Coronary artery (tissue), 2 donors: ENCODE measurements around the gene ESF1.

Experiments used
- DNase-seq: peaks from one replicate; pipeline ENCODE4 v3.0.0-alpha.2; 2017; ENCODE audit warnings: low spot score
- H3K27ac ChIP-seq, 2 donors: fragments of 200-600 bp; sonication (generic); one replicate each; pipeline ENCODE4 v1.5.1; 2016 to 2019
- H3K4me3 ChIP-seq: fragments of 200-600 bp; sonication (generic); 2 replicates; pipeline ENCODE4 v1.5.1; 2016; ENCODE audit warnings: mild to moderate bottlenecking, moderate library complexity
- TF ChIP-seq, protein P1 (sequence below): fragments of 200-600 bp; sonication (generic); IDR thresholded peaks from one replicate; pipeline ENCODE4 v1.5.1; 2019; ENCODE audit warnings: antibody characterized with exemption

The ESF1 gene

DNA sequence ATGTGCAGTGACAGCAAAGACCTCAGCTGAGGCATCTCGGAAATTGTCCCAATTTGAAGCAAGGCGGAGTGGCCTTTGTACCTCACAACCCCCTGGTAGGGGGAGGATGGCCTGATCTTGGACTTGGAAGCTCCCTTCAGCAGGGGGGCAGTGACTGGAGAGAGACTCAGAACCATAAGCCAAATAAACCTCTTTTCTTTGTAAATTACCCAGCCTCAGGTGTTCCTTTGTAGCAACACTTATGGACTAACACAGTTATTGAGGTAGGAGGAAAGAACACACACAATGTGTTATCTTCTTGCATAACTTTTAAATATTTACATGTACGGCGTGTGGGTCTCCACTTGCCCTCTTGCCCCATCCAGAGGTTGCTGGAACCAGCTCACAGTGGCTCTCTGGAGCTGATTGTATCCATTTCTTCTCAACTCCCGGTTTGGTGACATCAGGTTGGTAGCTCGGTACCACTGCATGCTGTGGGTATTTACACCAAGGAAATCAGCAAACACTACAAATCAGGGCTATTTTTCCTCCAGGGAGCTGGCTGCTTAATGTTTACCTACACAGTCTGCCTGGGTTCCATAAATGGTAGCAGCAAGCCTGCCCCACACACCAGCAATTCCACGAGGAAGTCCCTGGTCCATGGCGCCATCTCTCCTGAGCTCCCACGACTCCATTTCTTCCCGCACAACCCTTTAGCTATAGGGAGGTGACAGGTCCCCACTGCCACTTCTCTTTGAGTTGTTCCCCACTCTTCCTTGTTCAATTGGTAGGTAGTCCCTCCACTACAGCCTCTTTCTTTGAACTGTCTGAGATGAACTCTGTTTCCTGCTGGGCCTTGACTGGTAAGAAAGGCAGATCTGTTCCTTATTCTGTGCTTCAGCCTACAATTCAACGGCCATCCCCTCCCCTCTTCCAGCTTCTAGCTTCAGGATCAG lies 91.7 kb downstream of the ESF1 start:
- DNase-seq: no peak
- H3K27ac ChIP-seq: no peak overlapping the region
- TF ChIP-seq, protein P1, sequence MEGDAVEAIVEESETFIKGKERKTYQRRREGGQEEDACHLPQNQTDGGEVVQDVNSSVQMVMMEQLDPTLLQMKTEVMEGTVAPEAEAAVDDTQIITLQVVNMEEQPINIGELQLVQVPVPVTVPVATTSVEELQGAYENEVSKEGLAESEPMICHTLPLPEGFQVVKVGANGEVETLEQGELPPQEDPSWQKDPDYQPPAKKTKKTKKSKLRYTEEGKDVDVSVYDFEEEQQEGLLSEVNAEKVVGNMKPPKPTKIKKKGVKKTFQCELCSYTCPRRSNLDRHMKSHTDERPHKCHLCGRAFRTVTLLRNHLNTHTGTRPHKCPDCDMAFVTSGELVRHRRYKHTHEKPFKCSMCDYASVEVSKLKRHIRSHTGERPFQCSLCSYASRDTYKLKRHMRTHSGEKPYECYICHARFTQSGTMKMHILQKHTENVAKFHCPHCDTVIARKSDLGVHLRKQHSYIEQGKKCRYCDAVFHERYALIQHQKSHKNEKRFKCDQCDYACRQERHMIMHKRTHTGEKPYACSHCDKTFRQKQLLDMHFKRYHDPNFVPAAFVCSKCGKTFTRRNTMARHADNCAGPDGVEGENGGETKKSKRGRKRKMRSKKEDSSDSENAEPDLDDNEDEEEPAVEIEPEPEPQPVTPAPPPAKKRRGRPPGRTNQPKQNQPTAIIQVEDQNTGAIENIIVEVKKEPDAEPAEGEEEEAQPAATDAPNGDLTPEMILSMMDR: no peak
- no peak overlapping the region for H3K4me3 ChIP-seq

- DNase-seq: no peak
- Histone ChIP-seq H3K4me3 (no peak overlapping the region), H3K27ac (peak overlapping the region in 1 of 2 donors; percentile 48)
- TF ChIP-seq, protein P1: no peak
These were observed 93.8 kb downstream of the ESF1 start for GRCh38 chr20:13690943-13691342.

DNA sequence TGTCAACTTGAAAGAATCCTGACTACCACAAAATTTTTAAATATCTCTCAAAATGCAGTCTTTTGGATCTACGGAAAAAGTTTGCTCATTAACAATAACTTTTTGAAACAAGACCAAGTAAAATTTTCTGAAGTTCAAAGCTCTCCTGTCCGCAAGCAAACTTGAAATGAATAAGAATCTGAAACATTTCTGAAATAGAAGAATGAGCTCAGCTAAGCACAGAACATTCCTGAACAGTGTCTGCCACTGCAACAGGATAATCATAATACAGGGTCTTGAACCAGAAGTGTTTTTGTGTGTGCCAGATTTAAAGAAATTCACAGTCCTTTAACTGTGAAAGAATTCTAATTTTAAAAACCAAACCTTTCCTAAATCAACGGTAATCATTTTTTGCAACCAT lies 96.9 kb downstream of the ESF1 start:
- TF ChIP-seq, protein P1: no peak
- Histone ChIP-seq H3K27ac (peak overlapping the region; percentile 19 to 28), H3K4me3 (no peak overlapping the region)
- DNase-seq: no peak

DNA sequence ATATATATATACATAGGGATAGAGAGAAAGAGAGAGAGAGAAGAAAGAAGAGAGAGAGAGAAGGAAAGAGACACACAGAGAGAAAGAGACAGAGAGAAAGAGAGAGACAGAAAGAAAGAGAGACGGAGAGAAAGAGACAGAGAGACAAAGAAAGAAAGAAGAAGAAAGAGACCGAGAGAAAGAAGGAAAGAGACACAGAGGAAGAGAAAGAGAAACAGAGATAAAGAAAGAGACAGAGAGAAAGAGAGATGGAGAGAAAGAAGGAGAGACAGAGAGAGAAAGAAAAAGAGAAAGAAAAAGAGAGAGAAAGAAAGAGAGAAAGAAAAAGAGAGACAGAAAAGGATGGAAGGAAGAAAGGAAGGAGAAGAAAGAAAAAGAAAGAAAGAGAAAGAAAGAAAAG lies 99.1 kb downstream of the ESF1 start:
- Histone ChIP-seq H3K27ac (no peak overlapping the region), H3K4me3 (no peak overlapping the region)
- DNase-seq: no peak
- TF ChIP-seq, protein P1: no peak

- no peak for DNase-seq
- TF ChIP-seq, protein P1: no peak
- Histone ChIP-seq H3K27ac (no peak overlapping the region), H3K4me3 (no peak overlapping the region)
These were observed 100.0 kb downstream of the ESF1 start for GRCh38 chr20:13684566-13685222.

GRCh38 chr20:13683833-13684232 lies 100.9 kb downstream of the ESF1 start:
- TF ChIP-seq, protein P1: no peak
- Histone ChIP-seq H3K27ac (no peak overlapping the region), H3K4me3 (no peak overlapping the region)
- DNase-seq: no peak
